HepG2 (cell line): ENCODE results near the gene SND1. TPM values are rescaled to one million over a fixed set of nuclear protein-coding genes. Genes with fewer than 3 reads are reported as not detected.

Experiments used
- CEBPG ChIP-seq: IDR thresholded peaks from 2 replicates; pipeline ENCODE4 v1.6.1; 2016
- ELF3 ChIP-seq: IDR thresholded peaks from 2 replicates; pipeline ENCODE4 v1.6.1; 2016; ENCODE audit warnings: missing genetic modification reagents, missing compliant biosample characterization
- ETV5 ChIP-seq: IDR thresholded peaks from 2 replicates; pipeline ENCODE4 v1.6.1; 2018; ENCODE audit warnings: missing biosample characterization, missing genetic modification reagents, inconsistent platforms, borderline replicate concordance
- GABPA ChIP-seq, 2 experiments: IDR thresholded peaks; 2 replicates each; pipeline ENCODE4 v1.6.1; 2011 to 2016; ENCODE audit warnings: low read depth in 2 of 2, low read length in 1 of 2, missing biosample characterization in 1 of 2, missing genetic modification characterization in 1 of 2
- HNRNPLL ChIP-seq: fragments of 200-400 bp; formaldehyde crosslinking; IDR thresholded peaks from 2 replicates; pipeline ENCODE4 v1.6.1; 2017; ENCODE audit warnings: mild to moderate bottlenecking, low read depth, low read length; ENCODE audit not compliant: poor library complexity, severe bottlenecking
- POGZ ChIP-seq: sonication (generic); formaldehyde crosslinking; IDR thresholded peaks from 2 replicates; pipeline ENCODE4 v1.4.0; 2020; ENCODE audit warnings: mild to moderate bottlenecking, missing genetic modification reagents
- RARG ChIP-seq: sonication (generic); formaldehyde crosslinking; IDR thresholded peaks from 2 replicates; pipeline ENCODE4 v1.4.0; 2020; ENCODE audit warnings: low read depth, mild to moderate bottlenecking, missing genetic modification reagents
- RNF2 ChIP-seq: fragments of 450-650 bp; conservative IDR thresholded peaks from 2 replicates; pipeline ENCODE4 v1.6.1; 2016; ENCODE audit warnings: low read depth
- SMARCE1 ChIP-seq: fragments of 450-650 bp; IDR thresholded peaks from 2 replicates; pipeline ENCODE4 v1.6.1; 2017; ENCODE audit warnings: borderline replicate concordance
- SRSF1 ChIP-seq: fragments of 200-400 bp; formaldehyde crosslinking; optimal IDR thresholded peaks from 2 replicates; pipeline ENCODE3; 2017; ENCODE audit warnings: mild to moderate bottlenecking, low read depth, low read length, moderate library complexity
- SRY ChIP-seq: sonication (generic); formaldehyde crosslinking; IDR thresholded peaks from 2 replicates; pipeline ENCODE4 v1.8.0; 2022; ENCODE audit warnings: mild to moderate bottlenecking, missing genetic modification reagents
- TARDBP ChIP-seq: sonication (generic); formaldehyde crosslinking; IDR thresholded peaks from 2 replicates; pipeline ENCODE4 v1.8.0; 2022; ENCODE audit warnings: mild to moderate bottlenecking, missing genetic modification reagents
- TBX3 ChIP-seq: fragments of 450-650 bp; IDR thresholded peaks from 2 replicates; pipeline ENCODE4 v1.6.1; 2017; ENCODE audit warnings: antibody characterized with exemption, mild to moderate bottlenecking, inconsistent platforms, borderline replicate concordance
- YEATS4 ChIP-seq: sonication (generic); formaldehyde crosslinking; IDR thresholded peaks from 2 replicates; pipeline ENCODE4 v1.4.0; 2020; ENCODE audit warnings: missing genetic modification reagents, borderline replicate concordance
- ZFY ChIP-seq: sonication (generic); formaldehyde crosslinking; IDR thresholded peaks from 2 replicates; pipeline ENCODE4 v1.4.0; 2020; ENCODE audit warnings: missing genetic modification reagents
- ZNF468 ChIP-seq: sonication (generic); formaldehyde crosslinking; IDR thresholded peaks from 2 replicates; pipeline ENCODE4 v1.8.0; 2022; ENCODE audit warnings: mild to moderate bottlenecking, moderate library complexity, missing genetic modification reagents
- ZNF652 ChIP-seq: IDR thresholded peaks from 2 replicates; pipeline ENCODE4 v1.6.1; 2016; ENCODE audit warnings: low read depth, borderline replicate concordance
- ZNF746 ChIP-seq: sonication (generic); formaldehyde crosslinking; IDR thresholded peaks from 2 replicates; pipeline ENCODE4 v1.8.0; 2022; ENCODE audit warnings: mild to moderate bottlenecking, missing genetic modification reagents
- polyA plus RNA-seq, 8 experiments: library from polyadenylated mRNA; depleted of rRNA in 3 of 8; stranded (reverse) in 7 of 8; unstranded in 1 of 8; fragments of >200 nt; fragmentation: Illumina TruSeq in 4 of 8; extraction: Trizol in 4 of 8; gene quantifications; 2 replicates each; pipeline versions ENCODE4 v1.2.1 to v1.2.3, GENCODE V29; 2011 to 2016; ENCODE audit warnings: low read depth in 4 of 8, missing spikeins in 1 of 8, mixed read lengths in 1 of 8; ENCODE audit not compliant: insufficient read depth in 1 of 8
- total RNA-seq, 5 experiments: library from RNA; depleted of rRNA; stranded (reverse); fragments of >200 nt; fragmentation: Illumina TruSeq; extraction: Trizol; gene quantifications; 2 replicates each; pipeline ENCODE4 v1.2.3, GENCODE V29; 2016; ENCODE audit warnings: low read depth in 1 of 5
- TF ChIP-seq, protein P1 (sequence below): sonication (generic); formaldehyde crosslinking; IDR thresholded peaks from 2 replicates; pipeline ENCODE4 v1.5.0; 2020; ENCODE audit warnings: missing genetic modification reagents, mild to moderate bottlenecking, borderline replicate concordance
- TF ChIP-seq, protein P2 (sequence below): IDR thresholded peaks from 2 replicates; pipeline ENCODE4 v1.6.1; 2016; ENCODE audit warnings: mild to moderate bottlenecking, missing biosample characterization, missing genetic modification reagents
- TF ChIP-seq, protein P3 (sequence below): sonication (generic); formaldehyde crosslinking; conservative IDR thresholded peaks from 2 replicates; pipeline ENCODE4 v1.8.0; 2022; ENCODE audit warnings: mild to moderate bottlenecking, moderate library complexity, missing genetic modification reagents
- TF ChIP-seq, protein P4 (sequence below): IDR thresholded peaks from 2 replicates; pipeline ENCODE4 v1.6.1; 2018; ENCODE audit warnings: missing genetic modification reagents, mild to moderate bottlenecking, missing compliant biosample characterization
- TF ChIP-seq, protein P5 (sequence below): sonication (generic); formaldehyde crosslinking; IDR thresholded peaks from 2 replicates; pipeline ENCODE4 v1.4.0; 2020; ENCODE audit warnings: missing genetic modification reagents
- TF ChIP-seq, protein P6 (sequence below): sonication (generic); formaldehyde crosslinking; IDR thresholded peaks from 2 replicates; pipeline ENCODE4 v1.8.0; 2022; ENCODE audit warnings: missing genetic modification reagents, low read depth, mild to moderate bottlenecking, borderline replicate concordance

SND1 gene
- total and polyA plus RNA-seq, 2 of the 13 experiments (the other 11 are each of a cell fraction or from before 2014, with no cell fraction given), result 110 to 182 TPM

DNA sequence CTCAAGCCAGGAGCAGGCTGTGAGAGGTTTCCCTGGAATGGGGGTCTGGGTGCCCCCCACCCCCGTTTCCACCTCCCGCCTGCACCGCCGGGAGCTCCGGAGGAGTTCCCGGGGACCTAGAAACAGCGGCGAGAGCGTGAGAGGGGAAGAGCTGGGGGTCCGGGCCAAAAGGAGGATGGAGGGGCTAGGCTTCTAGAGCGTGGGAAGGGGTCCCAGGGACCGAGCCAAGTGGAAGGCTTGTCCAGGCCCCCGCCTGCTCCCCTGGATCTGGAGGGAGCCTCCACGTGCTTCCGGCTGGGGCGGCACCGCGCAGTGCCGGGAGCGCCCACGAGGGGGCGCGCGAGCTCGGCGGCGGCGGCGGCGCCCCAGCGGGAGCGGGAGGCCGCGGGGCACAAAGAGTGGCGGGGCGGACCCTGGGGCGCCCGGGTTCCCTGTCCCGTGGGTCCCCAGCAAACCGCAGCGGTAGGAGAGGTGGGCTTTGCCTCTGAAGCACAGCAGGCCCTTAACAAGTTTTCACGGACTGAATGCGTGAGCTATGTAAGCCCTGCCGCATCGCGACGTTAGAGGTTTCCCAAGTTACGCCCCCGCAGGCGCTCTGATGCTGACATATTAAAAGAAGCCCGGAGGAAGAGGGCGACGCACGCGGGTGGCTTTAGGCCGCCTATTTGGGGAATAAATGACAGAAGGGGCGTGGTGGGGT is 483.7 kb downstream of the SND1 start (continued):
- TF ChIP-seq, protein P1, sequence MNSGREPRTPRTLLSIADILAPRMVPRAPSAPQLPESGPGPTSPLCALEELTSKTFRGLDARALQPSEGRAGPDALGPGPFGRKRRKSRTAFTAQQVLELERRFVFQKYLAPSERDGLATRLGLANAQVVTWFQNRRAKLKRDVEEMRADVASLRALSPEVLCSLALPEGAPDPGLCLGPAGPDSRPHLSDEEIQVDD (CRISPR knock-in tag), result no peak
- TF ChIP-seq, protein P2, sequence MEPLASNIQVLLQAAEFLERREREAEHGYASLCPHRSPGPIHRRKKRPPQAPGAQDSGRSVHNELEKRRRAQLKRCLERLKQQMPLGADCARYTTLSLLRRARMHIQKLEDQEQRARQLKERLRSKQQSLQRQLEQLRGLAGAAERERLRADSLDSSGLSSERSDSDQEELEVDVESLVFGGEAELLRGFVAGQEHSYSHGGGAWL (CRISPR knock-in tag), result peak; percentile 36; the same call in 1 of the 2 replicates
- TF ChIP-seq CEBPG (CRISPR knock-in tag), result 0 out of 2 replicates have a peak, but pooled peaks have one; percentile 9
- TF ChIP-seq RARG (CRISPR knock-in tag), result no peak
- TF ChIP-seq SRY (CRISPR knock-in tag), result peak; percentile 79; the same call in 1 of the 2 replicates
- TF ChIP-seq, protein P3, sequence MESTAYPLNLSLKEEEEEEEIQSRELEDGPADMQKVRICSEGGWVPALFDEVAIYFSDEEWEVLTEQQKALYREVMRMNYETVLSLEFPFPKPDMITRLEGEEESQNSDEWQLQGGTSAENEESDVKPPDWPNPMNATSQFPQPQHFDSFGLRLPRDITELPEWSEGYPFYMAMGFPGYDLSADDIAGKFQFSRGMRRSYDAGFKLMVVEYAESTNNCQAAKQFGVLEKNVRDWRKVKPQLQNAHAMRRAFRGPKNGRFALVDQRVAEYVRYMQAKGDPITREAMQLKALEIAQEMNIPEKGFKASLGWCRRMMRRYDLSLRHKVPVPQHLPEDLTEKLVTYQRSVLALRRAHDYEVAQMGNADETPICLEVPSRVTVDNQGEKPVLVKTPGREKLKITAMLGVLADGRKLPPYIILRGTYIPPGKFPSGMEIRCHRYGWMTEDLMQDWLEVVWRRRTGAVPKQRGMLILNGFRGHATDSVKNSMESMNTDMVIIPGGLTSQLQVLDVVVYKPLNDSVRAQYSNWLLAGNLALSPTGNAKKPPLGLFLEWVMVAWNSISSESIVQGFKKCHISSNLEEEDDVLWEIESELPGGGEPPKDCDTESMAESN, result peak; percentile 63; the same call in 1 of the 2 replicates
- no peak for TF ChIP-seq TBX3
- 0 out of 2 replicates have a peak, but pooled peaks have one; percentile 33 for TF ChIP-seq ELF3 (CRISPR knock-in tag)
- peak; percentile 60 for TF ChIP-seq ETV5 (CRISPR knock-in tag)
- peak; percentile 70 for TF ChIP-seq ZFY (CRISPR knock-in tag)
- no peak for TF ChIP-seq ZNF652 (CRISPR knock-in tag)
- no peak for TF ChIP-seq SMARCE1
- TF ChIP-seq SRSF1, result peak; percentile 43
- no peak for TF ChIP-seq ZNF468 (CRISPR knock-in tag)
- TF ChIP-seq ZNF746 (CRISPR knock-in tag), result peak; percentile 40; the same call in 1 of the 2 replicates
- peak; percentile 66; the same call in 1 of the 2 replicates for TF ChIP-seq RNF2
- peak; percentile 33 for TF ChIP-seq HNRNPLL
- peak; percentile 44; the same call in 1 of the 2 replicates for TF ChIP-seq GABPA (IDR thresholded peaks at IDR 0.05; ENCODE audit: low read depth, low read length)
- peak; percentile 61 for TF ChIP-seq GABPA (CRISPR knock-in tag; IDR thresholded peaks at IDR 0.05; ENCODE audit: low read depth)
- TF ChIP-seq, protein P4, sequence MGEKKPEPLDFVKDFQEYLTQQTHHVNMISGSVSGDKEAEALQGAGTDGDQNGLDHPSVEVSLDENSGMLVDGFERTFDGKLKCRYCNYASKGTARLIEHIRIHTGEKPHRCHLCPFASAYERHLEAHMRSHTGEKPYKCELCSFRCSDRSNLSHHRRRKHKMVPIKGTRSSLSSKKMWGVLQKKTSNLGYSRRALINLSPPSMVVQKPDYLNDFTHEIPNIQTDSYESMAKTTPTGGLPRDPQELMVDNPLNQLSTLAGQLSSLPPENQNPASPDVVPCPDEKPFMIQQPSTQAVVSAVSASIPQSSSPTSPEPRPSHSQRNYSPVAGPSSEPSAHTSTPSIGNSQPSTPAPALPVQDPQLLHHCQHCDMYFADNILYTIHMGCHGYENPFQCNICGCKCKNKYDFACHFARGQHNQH (CRISPR knock-in tag), result no peak
- TF ChIP-seq POGZ (CRISPR knock-in tag), result 0 out of 2 replicates have a peak, but pooled peaks have one; percentile 46
- no peak for TF ChIP-seq TARDBP (CRISPR knock-in tag)
- TF ChIP-seq, protein P5, sequence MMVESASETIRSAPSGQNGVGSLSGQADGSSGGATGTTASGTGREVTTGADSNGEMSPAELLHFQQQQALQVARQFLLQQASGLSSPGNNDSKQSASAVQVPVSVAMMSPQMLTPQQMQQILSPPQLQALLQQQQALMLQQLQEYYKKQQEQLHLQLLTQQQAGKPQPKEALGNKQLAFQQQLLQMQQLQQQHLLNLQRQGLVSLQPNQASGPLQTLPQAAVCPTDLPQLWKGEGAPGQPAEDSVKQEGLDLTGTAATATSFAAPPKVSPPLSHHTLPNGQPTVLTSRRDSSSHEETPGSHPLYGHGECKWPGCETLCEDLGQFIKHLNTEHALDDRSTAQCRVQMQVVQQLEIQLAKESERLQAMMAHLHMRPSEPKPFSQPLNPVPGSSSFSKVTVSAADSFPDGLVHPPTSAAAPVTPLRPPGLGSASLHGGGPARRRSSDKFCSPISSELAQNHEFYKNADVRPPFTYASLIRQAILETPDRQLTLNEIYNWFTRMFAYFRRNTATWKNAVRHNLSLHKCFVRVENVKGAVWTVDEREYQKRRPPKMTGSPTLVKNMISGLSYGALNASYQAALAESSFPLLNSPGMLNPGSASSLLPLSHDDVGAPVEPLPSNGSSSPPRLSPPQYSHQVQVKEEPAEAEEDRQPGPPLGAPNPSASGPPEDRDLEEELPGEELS (CRISPR knock-in tag), result no peak
- peak; percentile 53 for TF ChIP-seq YEATS4 (CRISPR knock-in tag)
- TF ChIP-seq, protein P6, sequence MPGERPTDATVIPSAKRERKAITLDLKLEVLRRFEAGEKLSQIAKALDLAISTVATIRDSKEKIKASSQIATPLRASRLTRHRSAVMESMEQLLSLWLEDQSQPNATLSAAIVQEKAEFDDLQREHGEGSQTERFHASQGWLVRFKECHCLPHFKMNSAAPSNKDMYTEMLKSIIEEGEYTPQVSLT (CRISPR knock-in tag), result 0 out of 2 replicates have a peak, but pooled peaks have one; percentile 43
